K562 (cell line): ENCODE results near the gene CPNE1. TPM values are rescaled to one million over a fixed set of nuclear protein-coding genes. Genes with fewer than 3 reads are reported as not detected.

Experiments
- TAF15 ChIP-seq: fragments of 200-400 bp; formaldehyde crosslinking; IDR thresholded peaks from 2 replicates; pipeline ENCODE4 v1.6.1; 2017; ENCODE audit warnings: mild to moderate bottlenecking, low read depth, low read length, moderate library complexity
- TRIM28 ChIP-seq: fragments of 450-650 bp; IDR thresholded peaks from 2 replicates; pipeline ENCODE4 v1.6.1; 2017
- ZNF12 ChIP-seq: sonication (generic); formaldehyde crosslinking; IDR thresholded peaks from 2 replicates; pipeline ENCODE4 v1.4.0; 2020; ENCODE audit warnings: mild to moderate bottlenecking, missing genetic modification reagents
- ZNF184 ChIP-seq: sonication (generic); formaldehyde crosslinking; IDR thresholded peaks from 2 replicates; pipeline ENCODE4 v1.5.0; 2020; ENCODE audit warnings: missing genetic modification reagents
- ZNF695 ChIP-seq: fragments of 450-650 bp; formaldehyde crosslinking; IDR thresholded peaks from 2 replicates; pipeline ENCODE4 v1.4.0; 2020; ENCODE audit warnings: mild to moderate bottlenecking, moderate library complexity
- polyA plus RNA-seq, 8 experiments: library from polyadenylated mRNA; depleted of rRNA in 4 of 8; stranded (reverse) in 5 of 8; unstranded in 3 of 8; fragments of >200 nt; fragmentation: Nextera tagmentation in 2 of 8; fragmentation: Illumina TruSeq in 1 of 8; extraction: Ambion mirVana in 2 of 8; extraction: Trizol in 1 of 8; gene quantifications; 2 replicates each; pipeline versions ENCODE4 v1.2.1 to v1.2.3, GENCODE V29; 2011 to 2014; ENCODE audit warnings: inconsistent platforms in 1 of 8, missing spikeins in 1 of 8
- total RNA-seq, 7 experiments: library from RNA; depleted of rRNA in 6 of 7; stranded (reverse); fragments of >200 nt in 6 of 7; fragmentation: Illumina TruSeq in 2 of 7; extraction: Trizol in 2 of 7; gene quantifications; 2 replicates each; pipeline versions ENCODE4 v1.2.1 to v1.2.3, GENCODE V29; 2011 to 2021; ENCODE audit warnings: low replicate concordance in 1 of 7
- TF ChIP-seq, protein P1 (sequence below): sonication (generic); formaldehyde crosslinking; IDR thresholded peaks from 2 replicates; pipeline ENCODE4 v1.8.1; 2023; ENCODE audit warnings: mild to moderate bottlenecking, missing genetic modification reagents
- TF ChIP-seq, protein P2 (sequence below), 2 experiments: fragments of 450-650 bp; formaldehyde crosslinking in 1 of 2; IDR thresholded peaks; 2 replicates each; pipeline versions ENCODE4 v1.4.0 to v1.6.1; 2014 to 2020; ENCODE audit warnings: mild to moderate bottlenecking in 2 of 2, borderline replicate concordance in 1 of 2, low read depth in 1 of 2

Gene CPNE1
- total and polyA plus RNA-seq, 9 of the 15 experiments (the other 6 are each of a cell fraction or from before 2014, with no cell fraction given) = 42.1 to 102 (median 56.0) TPM

DNA sequence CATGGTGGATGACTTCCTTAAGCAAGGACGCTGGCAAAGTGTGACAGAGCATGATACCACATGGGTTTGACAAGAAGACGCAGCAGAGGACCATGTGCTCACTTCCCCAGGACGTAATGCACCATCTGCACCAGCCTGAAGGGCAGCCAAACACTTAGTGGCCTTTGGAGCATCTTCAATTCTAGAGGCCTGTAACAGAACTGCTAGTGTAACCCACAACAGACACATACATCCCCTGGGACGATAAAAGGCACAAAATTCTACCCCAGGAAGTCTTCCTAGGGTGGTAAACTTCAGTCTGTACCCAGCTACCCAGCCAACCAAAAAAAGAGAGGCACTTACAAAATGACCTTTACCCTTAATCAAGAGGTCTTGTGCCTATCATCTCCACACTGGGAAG lies 9.2 kb upstream of the CPNE1 start (continued):
- TF ChIP-seq, protein P1, sequence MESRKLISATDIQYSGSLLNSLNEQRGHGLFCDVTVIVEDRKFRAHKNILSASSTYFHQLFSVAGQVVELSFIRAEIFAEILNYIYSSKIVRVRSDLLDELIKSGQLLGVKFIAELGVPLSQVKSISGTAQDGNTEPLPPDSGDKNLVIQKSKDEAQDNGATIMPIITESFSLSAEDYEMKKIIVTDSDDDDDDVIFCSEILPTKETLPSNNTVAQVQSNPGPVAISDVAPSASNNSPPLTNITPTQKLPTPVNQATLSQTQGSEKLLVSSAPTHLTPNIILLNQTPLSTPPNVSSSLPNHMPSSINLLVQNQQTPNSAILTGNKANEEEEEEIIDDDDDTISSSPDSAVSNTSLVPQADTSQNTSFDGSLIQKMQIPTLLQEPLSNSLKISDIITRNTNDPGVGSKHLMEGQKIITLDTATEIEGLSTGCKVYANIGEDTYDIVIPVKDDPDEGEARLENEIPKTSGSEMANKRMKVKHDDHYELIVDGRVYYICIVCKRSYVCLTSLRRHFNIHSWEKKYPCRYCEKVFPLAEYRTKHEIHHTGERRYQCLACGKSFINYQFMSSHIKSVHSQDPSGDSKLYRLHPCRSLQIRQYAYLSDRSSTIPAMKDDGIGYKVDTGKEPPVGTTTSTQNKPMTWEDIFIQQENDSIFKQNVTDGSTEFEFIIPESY (CRISPR knock-in tag) = no peak
- no peak for TF ChIP-seq TRIM28
- no peak for TF ChIP-seq ZNF695 (CRISPR knock-in tag)
- TF ChIP-seq ZNF12 (CRISPR knock-in tag) = no peak
- TF ChIP-seq, protein P2, sequence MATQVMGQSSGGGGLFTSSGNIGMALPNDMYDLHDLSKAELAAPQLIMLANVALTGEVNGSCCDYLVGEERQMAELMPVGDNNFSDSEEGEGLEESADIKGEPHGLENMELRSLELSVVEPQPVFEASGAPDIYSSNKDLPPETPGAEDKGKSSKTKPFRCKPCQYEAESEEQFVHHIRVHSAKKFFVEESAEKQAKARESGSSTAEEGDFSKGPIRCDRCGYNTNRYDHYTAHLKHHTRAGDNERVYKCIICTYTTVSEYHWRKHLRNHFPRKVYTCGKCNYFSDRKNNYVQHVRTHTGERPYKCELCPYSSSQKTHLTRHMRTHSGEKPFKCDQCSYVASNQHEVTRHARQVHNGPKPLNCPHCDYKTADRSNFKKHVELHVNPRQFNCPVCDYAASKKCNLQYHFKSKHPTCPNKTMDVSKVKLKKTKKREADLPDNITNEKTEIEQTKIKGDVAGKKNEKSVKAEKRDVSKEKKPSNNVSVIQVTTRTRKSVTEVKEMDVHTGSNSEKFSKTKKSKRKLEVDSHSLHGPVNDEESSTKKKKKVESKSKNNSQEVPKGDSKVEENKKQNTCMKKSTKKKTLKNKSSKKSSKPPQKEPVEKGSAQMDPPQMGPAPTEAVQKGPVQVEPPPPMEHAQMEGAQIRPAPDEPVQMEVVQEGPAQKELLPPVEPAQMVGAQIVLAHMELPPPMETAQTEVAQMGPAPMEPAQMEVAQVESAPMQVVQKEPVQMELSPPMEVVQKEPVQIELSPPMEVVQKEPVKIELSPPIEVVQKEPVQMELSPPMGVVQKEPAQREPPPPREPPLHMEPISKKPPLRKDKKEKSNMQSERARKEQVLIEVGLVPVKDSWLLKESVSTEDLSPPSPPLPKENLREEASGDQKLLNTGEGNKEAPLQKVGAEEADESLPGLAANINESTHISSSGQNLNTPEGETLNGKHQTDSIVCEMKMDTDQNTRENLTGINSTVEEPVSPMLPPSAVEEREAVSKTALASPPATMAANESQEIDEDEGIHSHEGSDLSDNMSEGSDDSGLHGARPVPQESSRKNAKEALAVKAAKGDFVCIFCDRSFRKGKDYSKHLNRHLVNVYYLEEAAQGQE (IDR thresholded peaks at IDR 0.05; ENCODE audit: borderline replicate concordance) = no peak
- TF ChIP-seq, protein P2 (CRISPR knock-in tag; IDR thresholded peaks at IDR 0.05; ENCODE audit: low read depth) = no peak
- no peak for TF ChIP-seq TAF15
- no peak for TF ChIP-seq ZNF184 (CRISPR knock-in tag)
- TF ChIP-seq, all 486 proteins: peak for 0
